HepG2 (cell line): ENCODE results near the gene C22orf15. TPM values are rescaled to one million over a fixed set of nuclear protein-coding genes. Genes with fewer than 3 reads are reported as not detected.

Experiments
- DMAP1 ChIP-seq: IDR thresholded peaks from 2 replicates; pipeline ENCODE4 v1.6.1; 2016
- NFKB2 ChIP-seq: sonication (generic); formaldehyde crosslinking; IDR thresholded peaks from 2 replicates; pipeline ENCODE4 v1.4.0; 2020; ENCODE audit warnings: missing genetic modification reagents, borderline replicate concordance
- PHF20 ChIP-seq: sonication (generic); formaldehyde crosslinking; IDR thresholded peaks from 2 replicates; pipeline ENCODE4 v1.5.0; 2020; ENCODE audit warnings: mild to moderate bottlenecking, missing genetic modification reagents
- ZHX1 ChIP-seq: sonication (generic); formaldehyde crosslinking; IDR thresholded peaks from 2 replicates; pipeline ENCODE4 v1.8.1; 2022; ENCODE audit warnings: low read depth, mild to moderate bottlenecking, missing genetic modification reagents
- ZIK1 ChIP-seq: sonication (generic); formaldehyde crosslinking; IDR thresholded peaks from 2 replicates; pipeline ENCODE4 v1.5.0; 2020; ENCODE audit warnings: mild to moderate bottlenecking, low read depth, missing genetic modification reagents, borderline replicate concordance
- ZMAT3 ChIP-seq: sonication (generic); formaldehyde crosslinking; conservative IDR thresholded peaks from 2 replicates; pipeline ENCODE4 v1.7.0; 2021; ENCODE audit warnings: missing genetic modification reagents
- ZNF343 ChIP-seq: sonication (generic); formaldehyde crosslinking; IDR thresholded peaks from 2 replicates; pipeline ENCODE4 v1.4.0; 2020; ENCODE audit warnings: mild to moderate bottlenecking, missing genetic modification reagents
- ZNF546 ChIP-seq: sonication (generic); formaldehyde crosslinking; conservative IDR thresholded peaks from 2 replicates; pipeline ENCODE4 v1.8.1; 2023; ENCODE audit warnings: mild to moderate bottlenecking, missing genetic modification reagents
- polyA plus RNA-seq, 8 experiments: library from polyadenylated mRNA; depleted of rRNA in 3 of 8; stranded (reverse) in 7 of 8; unstranded in 1 of 8; fragments of >200 nt; fragmentation: Illumina TruSeq in 4 of 8; extraction: Trizol in 4 of 8; gene quantifications; 2 replicates each; pipeline versions ENCODE4 v1.2.1 to v1.2.3, GENCODE V29; 2011 to 2016; ENCODE audit warnings: low read depth in 4 of 8, missing spikeins in 1 of 8, mixed read lengths in 1 of 8; ENCODE audit not compliant: insufficient read depth in 1 of 8
- total RNA-seq, 5 experiments: library from RNA; depleted of rRNA; stranded (reverse); fragments of >200 nt; fragmentation: Illumina TruSeq; extraction: Trizol; gene quantifications; 2 replicates each; pipeline ENCODE4 v1.2.3, GENCODE V29; 2016; ENCODE audit warnings: low read depth in 1 of 5
- TF ChIP-seq, protein P1 (sequence below): sonication (generic); formaldehyde crosslinking; IDR thresholded peaks from 2 replicates; pipeline ENCODE4 v1.4.0; 2020; ENCODE audit warnings: missing genetic modification reagents
- TF ChIP-seq, protein P2 (sequence below): sonication (generic); formaldehyde crosslinking; IDR thresholded peaks from 2 replicates; pipeline ENCODE4 v1.4.0; 2020; ENCODE audit warnings: missing genetic modification reagents

C22orf15 gene
- total and polyA plus RNA-seq, 2 of the 13 experiments (the other 11 are each of a cell fraction or from before 2014, with no cell fraction given): not detected

GRCh38 chr22:23784215-23784732 is 21.5 kb downstream of the C22orf15 start (continued):
- TF ChIP-seq, protein P1, sequence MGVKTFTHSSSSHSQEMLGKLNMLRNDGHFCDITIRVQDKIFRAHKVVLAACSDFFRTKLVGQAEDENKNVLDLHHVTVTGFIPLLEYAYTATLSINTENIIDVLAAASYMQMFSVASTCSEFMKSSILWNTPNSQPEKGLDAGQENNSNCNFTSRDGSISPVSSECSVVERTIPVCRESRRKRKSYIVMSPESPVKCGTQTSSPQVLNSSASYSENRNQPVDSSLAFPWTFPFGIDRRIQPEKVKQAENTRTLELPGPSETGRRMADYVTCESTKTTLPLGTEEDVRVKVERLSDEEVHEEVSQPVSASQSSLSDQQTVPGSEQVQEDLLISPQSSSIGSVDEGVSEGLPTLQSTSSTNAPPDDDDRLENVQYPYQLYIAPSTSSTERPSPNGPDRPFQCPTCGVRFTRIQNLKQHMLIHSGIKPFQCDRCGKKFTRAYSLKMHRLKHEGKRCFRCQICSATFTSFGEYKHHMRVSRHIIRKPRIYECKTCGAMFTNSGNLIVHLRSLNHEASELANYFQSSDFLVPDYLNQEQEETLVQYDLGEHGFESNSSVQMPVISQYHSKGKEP: no peak
- TF ChIP-seq ZNF546 (CRISPR knock-in tag): no peak
- TF ChIP-seq, protein P2, sequence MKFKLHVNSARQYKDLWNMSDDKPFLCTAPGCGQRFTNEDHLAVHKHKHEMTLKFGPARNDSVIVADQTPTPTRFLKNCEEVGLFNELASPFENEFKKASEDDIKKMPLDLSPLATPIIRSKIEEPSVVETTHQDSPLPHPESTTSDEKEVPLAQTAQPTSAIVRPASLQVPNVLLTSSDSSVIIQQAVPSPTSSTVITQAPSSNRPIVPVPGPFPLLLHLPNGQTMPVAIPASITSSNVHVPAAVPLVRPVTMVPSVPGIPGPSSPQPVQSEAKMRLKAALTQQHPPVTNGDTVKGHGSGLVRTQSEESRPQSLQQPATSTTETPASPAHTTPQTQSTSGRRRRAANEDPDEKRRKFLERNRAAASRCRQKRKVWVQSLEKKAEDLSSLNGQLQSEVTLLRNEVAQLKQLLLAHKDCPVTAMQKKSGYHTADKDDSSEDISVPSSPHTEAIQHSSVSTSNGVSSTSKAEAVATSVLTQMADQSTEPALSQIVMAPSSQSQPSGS: no peak
- no peak for TF ChIP-seq ZIK1 (CRISPR knock-in tag)
- no peak for TF ChIP-seq PHF20 (CRISPR knock-in tag)
- TF ChIP-seq NFKB2: peak; percentile 49; the same call in 1 of the 2 replicates
- no peak for TF ChIP-seq ZMAT3
- TF ChIP-seq ZNF343 (CRISPR knock-in tag): no peak
- TF ChIP-seq DMAP1 (CRISPR knock-in tag): 0 out of 2 replicates have a peak, but pooled peaks have one; percentile 52
- TF ChIP-seq ZHX1 (CRISPR knock-in tag): no peak
- TF ChIP-seq, all 625 proteins: peak for 72
